OCI-LY7 (cell line): ENCODE data around the gene KCNIP1. TPM values are rescaled to one million over a fixed set of nuclear protein-coding genes. Genes with fewer than 3 reads are reported as not detected.

Experiments
- BruUV-seq: library from RNA; stranded (reverse); fragments of 400-500 nt; replicated peaks from 2 replicates; lab custom pipeline; 2021; lab: Mats Ljungman, UMichigan
- CTCF ChIA-PET: fragments of 300-600 bp; sonication (Branson Sonifier 250); formaldehyde crosslinking; loops from one replicate; lab custom pipeline; 2022; ENCODE audit warnings: antibody characterized with exemption; ENCODE audit not compliant: unreplicated experiment; lab: Charles Lee
- POLR2A ChIA-PET: fragments of 300-600 bp; sonication (Branson Sonifier 250); formaldehyde crosslinking; loops from one replicate; lab custom pipeline; 2022; ENCODE audit warnings: antibody characterized with exemption; lab: Charles Lee
- DNase-seq: peaks from one replicate; pipeline ENCODE4 v3.0.0-alpha.2; 2015; ENCODE audit warnings: low spot score
- H2AFZ ChIP-seq: fragments of 200-600 bp; sonication (generic), shearing (Covaris generic); 2 replicates; pipeline ENCODE4 v1.6.1; 2014; ENCODE audit warnings: mild to moderate bottlenecking, antibody characterized with exemption, low read length, moderate library complexity
- H3K27ac ChIP-seq: fragments of 200-600 bp; sonication (generic); 2 replicates; pipeline ENCODE4 v1.5.1; 2014; ENCODE audit warnings: mixed run types, low read depth, mild to moderate bottlenecking, moderate library complexity, low read length, inconsistent platforms; ENCODE audit not compliant: poor library complexity, severe bottlenecking
- H3K36me3 ChIP-seq: fragments of 200-600 bp; sonication (generic); 2 replicates; pipeline ENCODE4 v1.6.1; 2014; ENCODE audit warnings: mild to moderate bottlenecking, antibody characterized with exemption, low read length, moderate library complexity, mixed read lengths; ENCODE audit not compliant: insufficient read depth
- H3K4me1 ChIP-seq: fragments of 200-600 bp; sonication (generic); 2 replicates; pipeline ENCODE4 v1.5.1; 2014; ENCODE audit warnings: mild to moderate bottlenecking, low read length; ENCODE audit not compliant: insufficient read depth, poor library complexity, severe bottlenecking
- H3K4me2 ChIP-seq: fragments of 200-600 bp; sonication (generic); 2 replicates; pipeline ENCODE4 v1.6.1; 2014; ENCODE audit warnings: mild to moderate bottlenecking, low read length
- H3K4me3 ChIP-seq: fragments of 200-600 bp; sonication (generic); 2 replicates; pipeline ENCODE4 v1.5.1; 2014; ENCODE audit warnings: mild to moderate bottlenecking, low read depth, low read length; ENCODE audit not compliant: poor library complexity, severe bottlenecking
- H3K79me2 ChIP-seq: fragments of 200-600 bp; sonication (generic); 2 replicates; pipeline ENCODE4 v1.6.1; 2016; ENCODE audit warnings: low read depth, mild to moderate bottlenecking, low read length, moderate library complexity, mixed read lengths; ENCODE audit not compliant: insufficient read depth
- H3K9me2 ChIP-seq: fragments of 200-600 bp; sonication (generic); 2 replicates; pipeline ENCODE4 v1.6.1; 2016; ENCODE audit warnings: mild to moderate bottlenecking, low read length, mixed read lengths; ENCODE audit not compliant: insufficient read depth
- H3K9me3 ChIP-seq: fragments of 200-600 bp; sonication (generic); 2 replicates; pipeline ENCODE4 v1.6.1; 2014; ENCODE audit warnings: mild to moderate bottlenecking, mixed run types, low read length, mixed read lengths
- H4K20me1 ChIP-seq: fragments of 200-600 bp; sonication (generic); 2 replicates; pipeline ENCODE4 v1.6.1; 2014; ENCODE audit warnings: mild to moderate bottlenecking, antibody characterized with exemption, low read length, moderate library complexity, mixed read lengths; ENCODE audit not compliant: insufficient read depth
- EZH2phosphoT487 ChIP-seq: fragments of 200-600 bp; sonication (generic); IDR thresholded peaks from 2 replicates; pipeline ENCODE4 v1.6.1; 2018; ENCODE audit warnings: low read depth, borderline replicate concordance, mild to moderate bottlenecking, mixed run types, antibody characterized with exemption, low read length, moderate library complexity, mixed read lengths
- intact Hi-C: fragments of 100-400 bp; cut with micrococcal nuclease; formaldehyde crosslinking; loops from one replicate; pipeline ENCODE4 v1.10.0; 2022; ENCODE audit not compliant: unreplicated experiment
- total RNA-seq, 2 experiments: library from RNA; depleted of rRNA in 1 of 2; stranded (reverse); fragments of >200 nt in 1 of 2; shearing (Covaris generic) in 1 of 2; gene quantifications; 2 replicates each; pipeline ENCODE4 v1.2.3, GENCODE V29; 2014 to 2022
- TF ChIP-seq, protein P1 (sequence below): fragments of 200-600 bp; sonication (generic); conservative IDR thresholded peaks from 2 replicates; pipeline ENCODE4 v1.5.1; 2014; ENCODE audit warnings: mild to moderate bottlenecking, antibody characterized with exemption, low read length, moderate library complexity, mixed read lengths

KCNIP1 gene
- total RNA-seq, 2 experiments from 2014 or later, result not detected

DNA sequence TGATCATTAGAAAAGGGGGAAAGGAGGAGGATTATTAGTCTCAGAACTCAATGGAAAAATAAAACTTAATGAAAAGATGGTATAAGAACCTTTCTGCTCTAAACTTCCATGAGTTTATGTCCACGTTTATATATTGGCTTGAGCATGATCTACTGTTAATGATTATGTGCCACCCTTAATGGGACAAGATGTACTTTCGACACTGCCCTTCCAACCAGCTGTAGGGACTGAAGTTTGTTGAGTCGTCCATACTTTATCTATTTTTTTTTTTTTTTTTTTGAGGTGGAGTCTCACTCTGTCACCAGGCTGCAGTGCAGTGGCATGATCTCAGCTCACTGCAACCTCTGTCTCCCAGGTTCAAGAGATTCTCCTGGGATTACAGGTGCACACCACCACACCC lies 254.7 kb downstream of the KCNIP1 start:
- Histone ChIP-seq H3K4me2 (no peak overlapping the region), H3K27ac (no peak overlapping the region), H3K36me3 (no peaks in the 10 kb centered on the region), H3K4me1 (no peaks in the 10 kb centered on the region), H4K20me1 (no peaks in the 10 kb centered on the region), H3K79me2 (no peaks in the 10 kb centered on the region), H3K4me3 (no peak overlapping the region), H2AFZ (no peak overlapping the region), H3K9me2 (no peaks in the 10 kb centered on the region), H3K9me3 (no peaks in the 10 kb centered on the region)
- ChIA-PET POLR2A (interaction anchor here (0.7 kb wide), 1 partner anchor 517 kb away, joined by 3 read pairs; no protein-coding TSS in a partner anchor), CTCF (no interaction called here)
- TF ChIP-seq, protein P1, sequence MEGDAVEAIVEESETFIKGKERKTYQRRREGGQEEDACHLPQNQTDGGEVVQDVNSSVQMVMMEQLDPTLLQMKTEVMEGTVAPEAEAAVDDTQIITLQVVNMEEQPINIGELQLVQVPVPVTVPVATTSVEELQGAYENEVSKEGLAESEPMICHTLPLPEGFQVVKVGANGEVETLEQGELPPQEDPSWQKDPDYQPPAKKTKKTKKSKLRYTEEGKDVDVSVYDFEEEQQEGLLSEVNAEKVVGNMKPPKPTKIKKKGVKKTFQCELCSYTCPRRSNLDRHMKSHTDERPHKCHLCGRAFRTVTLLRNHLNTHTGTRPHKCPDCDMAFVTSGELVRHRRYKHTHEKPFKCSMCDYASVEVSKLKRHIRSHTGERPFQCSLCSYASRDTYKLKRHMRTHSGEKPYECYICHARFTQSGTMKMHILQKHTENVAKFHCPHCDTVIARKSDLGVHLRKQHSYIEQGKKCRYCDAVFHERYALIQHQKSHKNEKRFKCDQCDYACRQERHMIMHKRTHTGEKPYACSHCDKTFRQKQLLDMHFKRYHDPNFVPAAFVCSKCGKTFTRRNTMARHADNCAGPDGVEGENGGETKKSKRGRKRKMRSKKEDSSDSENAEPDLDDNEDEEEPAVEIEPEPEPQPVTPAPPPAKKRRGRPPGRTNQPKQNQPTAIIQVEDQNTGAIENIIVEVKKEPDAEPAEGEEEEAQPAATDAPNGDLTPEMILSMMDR, result no peak
- TF ChIP-seq EZH2phosphoT487, result no peak
- DNase-seq, result no peak
- BruUV-seq, result no TSS peak
- intact Hi-C loops, result no loop called here

- TF ChIP-seq, protein P1, result no peak
- no peak for TF ChIP-seq EZH2phosphoT487
- Histone ChIP-seq H3K79me2 (no peaks in the 10 kb centered on the region), H3K4me3 (no peak overlapping the region), H3K4me2 (no peak overlapping the region), H3K4me1 (no peaks in the 10 kb centered on the region), H2AFZ (no peak overlapping the region), H3K27ac (no peak overlapping the region), H3K36me3 (no peaks in the 10 kb centered on the region), H3K9me3 (no peaks in the 10 kb centered on the region), H4K20me1 (no peaks in the 10 kb centered on the region), H3K9me2 (no peaks in the 10 kb centered on the region)
- intact Hi-C loops, result no loop called here
- no peak for DNase-seq
- ChIA-PET POLR2A (no interaction called here), CTCF (no interaction called here)
- no TSS peak for BruUV-seq
These were observed 256.3 kb downstream of the KCNIP1 start for GRCh38 chr5:170760113-170760512.

DNA sequence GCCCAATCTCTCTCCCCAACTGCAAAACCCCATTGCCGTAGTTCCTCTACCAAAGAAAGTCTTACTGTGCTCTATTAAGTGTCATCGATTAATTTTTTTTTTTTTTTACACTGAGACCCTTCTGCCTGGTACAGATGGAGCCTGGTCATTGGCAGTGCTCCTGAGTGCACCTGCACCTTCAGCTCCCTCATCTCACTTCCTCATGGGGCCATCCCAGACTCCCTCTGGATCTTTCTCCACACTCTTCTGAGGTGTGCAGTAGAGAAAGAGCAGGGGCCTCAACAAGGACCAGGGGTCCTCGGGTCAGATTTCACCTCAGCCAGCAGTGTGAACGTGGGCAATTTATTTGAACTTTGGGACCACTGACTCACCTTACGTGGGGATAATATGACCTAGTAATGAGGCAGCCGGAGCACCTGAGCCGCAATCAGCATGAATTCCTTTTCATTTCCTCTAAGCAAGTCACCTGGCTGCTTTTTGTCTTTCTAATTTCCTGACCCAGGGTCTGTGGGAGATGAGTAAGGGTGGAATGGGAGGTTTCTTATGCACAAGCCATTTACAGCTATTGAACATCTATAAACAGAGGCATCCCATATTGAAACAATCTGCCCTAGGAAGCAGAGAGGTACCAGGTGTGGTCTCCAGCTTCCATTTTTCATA lies 257.4 kb downstream of the KCNIP1 start:
- POLR2A ChIA-PET, result no interaction called here

More for the DNA sequence above, 257.4 kb downstream of the KCNIP1 start:
- no peaks in the 10 kb centered on the region for H3K4me1 ChIP-seq
- no peaks in the 10 kb centered on the region for H3K9me2 ChIP-seq
- H3K36me3 ChIP-seq, result no peaks in the 10 kb centered on the region
- H2AFZ ChIP-seq, result no peak overlapping the region
- no peaks in the 10 kb centered on the region for H3K79me2 ChIP-seq
- intact Hi-C loops, result no loop called here
- DNase-seq, result no peak
- H3K27ac ChIP-seq, result no peak overlapping the region
- no peak for TF ChIP-seq EZH2phosphoT487
- TF ChIP-seq, protein P1, result no peak
- no peaks in the 10 kb centered on the region for H3K9me3 ChIP-seq
- H3K4me3 ChIP-seq, result no peak overlapping the region
- CTCF ChIA-PET, result no interaction called here
- no peak overlapping the region for H3K4me2 ChIP-seq
- H4K20me1 ChIP-seq, result no peaks in the 10 kb centered on the region
- BruUV-seq, result no TSS peak
